Endothelial cell (in vitro differentiated cells): ENCODE measurements around the gene CTNND2. TPM values are rescaled to one million over a fixed set of nuclear protein-coding genes. Genes with fewer than 3 reads are reported as not detected.

Experiments
- DNase-seq: peaks from one replicate; pipeline ENCODE4 v3.0.0; 2021; ENCODE audit warnings: low spot score
- H3K27ac Mint-ChIP-seq: one replicate; pipeline ENCODE4 v1.8.0; 2021; ENCODE audit warnings: mixed read lengths, inconsistent platforms; ENCODE audit not compliant: unreplicated experiment
- H3K27me3 Mint-ChIP-seq: one replicate; pipeline ENCODE4 v1.8.0; 2021; ENCODE audit warnings: mild to moderate bottlenecking, moderate library complexity, mixed read lengths, inconsistent platforms; ENCODE audit not compliant: unreplicated experiment
- H3K36me3 Mint-ChIP-seq: one replicate; pipeline ENCODE4 v1.8.0; 2021; ENCODE audit warnings: mild to moderate bottlenecking, low read depth, mixed read lengths, inconsistent platforms; ENCODE audit not compliant: unreplicated experiment
- H3K4me1 Mint-ChIP-seq: one replicate; pipeline ENCODE4 v1.8.0; 2021; ENCODE audit warnings: mild to moderate bottlenecking, mixed read lengths, inconsistent platforms; ENCODE audit not compliant: unreplicated experiment
- H3K4me3 Mint-ChIP-seq: one replicate; pipeline ENCODE4 v1.8.0; 2021; ENCODE audit warnings: mild to moderate bottlenecking, mixed read lengths, inconsistent platforms; ENCODE audit not compliant: unreplicated experiment
- H3K9me3 Mint-ChIP-seq: one replicate; pipeline ENCODE4 v1.8.0; 2021; ENCODE audit warnings: mixed read lengths, inconsistent platforms; ENCODE audit not compliant: unreplicated experiment
- total RNA-seq: library from RNA; stranded (reverse); fragmentation: NEBNext Ultra II Directional; extraction: Animal tissue kit (Norgen Biotek cat#: 25700); gene quantifications from one replicate; pipeline ENCODE4 v1.2.1, GENCODE V29; 2021; ENCODE audit not compliant: unreplicated experiment
- TF ChIP-seq, protein P1 (sequence below): fragments of 200-600 bp; sonication (generic); IDR thresholded peaks from one replicate; pipeline ENCODE4 v1.5.0; 2021; ENCODE audit warnings: antibody characterized with exemption; ENCODE audit not compliant: unreplicated experiment

The CTNND2 gene
- total RNA-seq, 1 donor from 2014 or later: 3.6 TPM

GRCh38 chr5:11925701-11926100 lies 21.5 kb upstream of the CTNND2 start:
- H3K36me3 Mint-ChIP-seq: no peaks in the 10 kb centered on the region
- no peak for DNase-seq
- H3K4me1 Mint-ChIP-seq: no peaks in the 10 kb centered on the region
- no peaks in the 10 kb centered on the region for H3K27me3 Mint-ChIP-seq
- no peak overlapping the region for H3K4me3 Mint-ChIP-seq
- H3K9me3 Mint-ChIP-seq: no peaks in the 10 kb centered on the region
- H3K27ac Mint-ChIP-seq: no peak overlapping the region
- TF ChIP-seq, protein P1, sequence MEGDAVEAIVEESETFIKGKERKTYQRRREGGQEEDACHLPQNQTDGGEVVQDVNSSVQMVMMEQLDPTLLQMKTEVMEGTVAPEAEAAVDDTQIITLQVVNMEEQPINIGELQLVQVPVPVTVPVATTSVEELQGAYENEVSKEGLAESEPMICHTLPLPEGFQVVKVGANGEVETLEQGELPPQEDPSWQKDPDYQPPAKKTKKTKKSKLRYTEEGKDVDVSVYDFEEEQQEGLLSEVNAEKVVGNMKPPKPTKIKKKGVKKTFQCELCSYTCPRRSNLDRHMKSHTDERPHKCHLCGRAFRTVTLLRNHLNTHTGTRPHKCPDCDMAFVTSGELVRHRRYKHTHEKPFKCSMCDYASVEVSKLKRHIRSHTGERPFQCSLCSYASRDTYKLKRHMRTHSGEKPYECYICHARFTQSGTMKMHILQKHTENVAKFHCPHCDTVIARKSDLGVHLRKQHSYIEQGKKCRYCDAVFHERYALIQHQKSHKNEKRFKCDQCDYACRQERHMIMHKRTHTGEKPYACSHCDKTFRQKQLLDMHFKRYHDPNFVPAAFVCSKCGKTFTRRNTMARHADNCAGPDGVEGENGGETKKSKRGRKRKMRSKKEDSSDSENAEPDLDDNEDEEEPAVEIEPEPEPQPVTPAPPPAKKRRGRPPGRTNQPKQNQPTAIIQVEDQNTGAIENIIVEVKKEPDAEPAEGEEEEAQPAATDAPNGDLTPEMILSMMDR: no peak

DNA sequence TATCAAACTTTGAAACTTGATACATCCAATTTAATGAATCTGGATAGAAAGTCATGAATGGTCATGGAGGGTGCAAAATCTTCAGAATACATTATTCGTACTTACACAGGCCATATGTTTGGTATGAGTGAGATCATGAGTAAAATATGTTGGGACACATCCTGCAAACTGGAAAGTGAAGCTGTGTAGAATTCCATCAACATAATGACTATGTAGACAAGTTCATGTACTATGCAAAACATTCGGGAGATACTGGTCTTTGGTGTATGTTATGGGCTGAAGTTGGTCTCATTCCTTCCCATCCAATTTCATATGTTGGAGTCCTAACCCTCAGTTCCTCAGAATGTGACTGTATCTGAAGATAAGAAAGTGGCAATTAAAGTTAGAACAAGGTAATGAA lies 18.1 kb upstream of the CTNND2 start:
- DNase-seq: no peak
- H3K9me3 Mint-ChIP-seq: no peaks in the 10 kb centered on the region
- TF ChIP-seq, protein P1: no peak
- no peak overlapping the region for H3K4me3 Mint-ChIP-seq
- H3K36me3 Mint-ChIP-seq: no peaks in the 10 kb centered on the region
- no peaks in the 10 kb centered on the region for H3K27me3 Mint-ChIP-seq
- no peak overlapping the region for H3K27ac Mint-ChIP-seq
- no peaks in the 10 kb centered on the region for H3K4me1 Mint-ChIP-seq

- Mint-ChIP-seq H3K27me3 (no peaks in the 10 kb centered on the region), H3K4me1 (no peaks in the 10 kb centered on the region), H3K36me3 (no peaks in the 10 kb centered on the region), H3K27ac (no peak overlapping the region), H3K4me3 (no peak overlapping the region), H3K9me3 (no peaks in the 10 kb centered on the region)
- no peak for DNase-seq
- TF ChIP-seq, protein P1: no peak
Observed at GRCh38 chr5:11918463-11919045, 14.3 kb upstream of the CTNND2 start.

DNA sequence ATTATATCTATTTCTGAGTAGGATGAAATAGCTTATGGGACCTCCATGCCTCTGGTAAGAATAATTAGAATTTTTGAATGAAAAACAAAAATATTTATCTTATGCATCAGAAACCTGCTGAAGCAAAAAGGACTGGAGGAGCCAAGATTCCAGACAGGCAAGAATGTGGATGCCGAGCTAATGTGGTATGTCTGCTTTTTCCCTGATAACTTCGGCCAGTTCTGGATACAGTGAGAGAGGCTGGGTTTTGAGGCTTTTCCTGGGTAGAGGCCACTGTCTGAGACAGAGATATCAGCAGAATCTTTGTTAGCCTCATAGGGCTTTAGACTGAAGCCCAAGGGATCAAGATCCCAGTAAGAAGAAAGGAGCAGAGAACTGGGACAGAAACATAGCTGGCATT lies 5.2 kb upstream of the CTNND2 start:
- H3K9me3 Mint-ChIP-seq: no peaks in the 10 kb centered on the region
- peaks cover 7% of the 10 kb centered on the region for H3K27me3 Mint-ChIP-seq
- no peak overlapping the region for H3K27ac Mint-ChIP-seq
- DNase-seq: no peak
- H3K36me3 Mint-ChIP-seq: no peaks in the 10 kb centered on the region
- peaks cover 3% of the 10 kb centered on the region for H3K4me1 Mint-ChIP-seq
- TF ChIP-seq, protein P1: no peak
- H3K4me3 Mint-ChIP-seq: no peak overlapping the region

DNA sequence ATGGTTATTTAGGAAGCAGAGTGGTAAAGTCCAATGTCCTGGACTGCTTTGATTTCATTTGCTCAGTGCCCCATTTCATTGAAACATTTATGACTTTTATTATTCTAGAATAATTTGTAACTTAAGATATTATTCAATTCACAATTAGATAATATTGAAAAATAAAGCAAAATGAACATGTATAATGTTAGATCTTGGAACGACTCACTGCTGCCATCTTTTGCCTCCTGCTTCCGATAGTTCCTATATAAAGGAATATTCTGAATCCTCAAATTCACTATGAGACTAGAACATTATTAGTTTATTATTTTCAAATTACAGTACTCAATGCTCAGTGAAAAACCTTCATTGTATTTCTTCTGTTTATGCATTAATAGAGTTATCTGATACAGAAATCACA lies 2.3 kb upstream of the CTNND2 start:
- Mint-ChIP-seq H3K27me3 (peaks cover 19% of the 10 kb centered on the region), H3K4me1 (peaks cover 6% of the 10 kb centered on the region), H3K27ac (no peak overlapping the region), H3K36me3 (no peaks in the 10 kb centered on the region), H3K9me3 (no peaks in the 10 kb centered on the region), H3K4me3 (no peak overlapping the region)
- TF ChIP-seq, protein P1: no peak
- DNase-seq: no peak
